Immature natural killer cell (primary cell): ENCODE data around the gene TRAPPC12. TPM values are rescaled to one million over a fixed set of nuclear protein-coding genes. Genes with fewer than 3 reads are reported as not detected.
"Not testable (repeated sequence)": the region's sequence is repeated elsewhere in the genome, so short reads cannot be mapped to it uniquely, and the experiment has no call there.

Experiments
- DNase-seq, 3 donors: peaks; one replicate each; pipeline ENCODE4 v3.0.0; 2022; ENCODE audit warnings: mixed read lengths in 1 of 3
- H3K27ac Mint-ChIP-seq, 6 donors: one replicate each; pipeline ENCODE4 v1.8.0; 2020; ENCODE audit warnings: mixed read lengths in 6 of 6, mild to moderate bottlenecking in 5 of 6, inconsistent platforms in 4 of 6, moderate library complexity in 3 of 6
- H3K27me3 Mint-ChIP-seq, 3 donors: one replicate each; pipeline ENCODE4 v1.8.0; 2020 to 2021; ENCODE audit warnings: low read depth in 3 of 3, mild to moderate bottlenecking in 3 of 3, mixed read lengths in 3 of 3, moderate library complexity in 3 of 3, inconsistent platforms in 1 of 3
- H3K36me3 Mint-ChIP-seq, 3 donors: one replicate each; pipeline ENCODE4 v1.8.0; 2020; ENCODE audit warnings: mixed read lengths in 3 of 3, inconsistent platforms in 2 of 3, mild to moderate bottlenecking in 2 of 3
- H3K4me1 Mint-ChIP-seq, 2 donors: one replicate each; pipeline ENCODE4 v1.8.0; 2020; ENCODE audit warnings: inconsistent platforms in 2 of 2, mild to moderate bottlenecking in 2 of 2, mixed read lengths in 2 of 2, moderate library complexity in 1 of 2
- H3K4me3 Mint-ChIP-seq, 5 donors: one replicate each; pipeline ENCODE4 v1.8.0; 2020; ENCODE audit warnings: mild to moderate bottlenecking in 5 of 5, mixed read lengths in 5 of 5, inconsistent platforms in 3 of 5, moderate library complexity in 3 of 5
- H3K9me3 Mint-ChIP-seq, 6 donors: one replicate each; pipeline ENCODE4 v1.8.0; 2020; ENCODE audit warnings: mild to moderate bottlenecking in 6 of 6, mixed read lengths in 6 of 6, inconsistent platforms in 4 of 6, moderate library complexity in 3 of 6
- polyA plus RNA-seq, 3 donors: library from polyadenylated mRNA; unstranded; fragments of 300-500 nt; fragmentation: Illumina TruSeq; gene quantifications; one replicate each; pipeline ENCODE4 v1.2.3, GENCODE V29; 2021

Gene TRAPPC12
- polyA plus RNA-seq, 3 donors from 2014 or later = 14.4 to 41.4 (median 19.9) TPM

DNA sequence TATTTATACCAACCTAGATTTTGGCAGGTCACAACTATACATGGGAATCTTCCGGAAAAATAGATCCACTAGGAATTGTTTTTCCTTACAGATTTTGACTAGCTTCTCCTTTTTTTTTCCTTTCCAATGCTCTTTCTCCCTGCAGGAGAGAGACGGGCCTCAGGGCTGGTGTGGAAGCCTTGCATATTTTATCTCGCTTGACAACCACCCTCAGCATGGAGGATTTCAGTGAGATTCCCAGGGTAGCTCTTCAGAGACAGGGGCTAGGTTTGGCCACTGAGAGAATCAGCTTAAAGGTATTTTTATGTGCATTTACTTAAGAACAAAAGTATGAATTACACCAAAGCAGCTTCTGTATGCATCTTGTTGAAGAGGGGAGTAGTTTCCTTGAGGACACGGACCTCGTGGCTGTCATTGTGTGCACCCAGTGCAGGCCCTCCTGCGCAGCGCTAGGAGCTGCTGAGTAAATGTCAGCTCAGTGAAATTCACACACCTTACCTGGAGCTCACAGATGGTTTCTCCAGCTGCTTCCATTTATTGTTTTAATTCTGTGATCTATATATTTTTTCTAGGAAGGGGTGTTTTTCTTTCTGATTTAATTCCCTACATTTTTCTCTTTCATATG lies 54.4 kb downstream of the TRAPPC12 start:
- H3K4me3 Mint-ChIP-seq = no peak overlapping the region
- H3K4me1 Mint-ChIP-seq = peaks cover 0 to under 1% of the 10 kb centered on the region in 2 donors
- H3K36me3 Mint-ChIP-seq = peaks cover 3 to 16% (median 10%) of the 10 kb centered on the region in 3 donors
- DNase-seq = no peak
- H3K27me3 Mint-ChIP-seq = no peaks in the 10 kb centered on the region
- H3K9me3 Mint-ChIP-seq = no peaks in the 10 kb centered on the region
- H3K27ac Mint-ChIP-seq = peak overlapping the region in 2 of 6 donors; percentile 12 to 45

DNA sequence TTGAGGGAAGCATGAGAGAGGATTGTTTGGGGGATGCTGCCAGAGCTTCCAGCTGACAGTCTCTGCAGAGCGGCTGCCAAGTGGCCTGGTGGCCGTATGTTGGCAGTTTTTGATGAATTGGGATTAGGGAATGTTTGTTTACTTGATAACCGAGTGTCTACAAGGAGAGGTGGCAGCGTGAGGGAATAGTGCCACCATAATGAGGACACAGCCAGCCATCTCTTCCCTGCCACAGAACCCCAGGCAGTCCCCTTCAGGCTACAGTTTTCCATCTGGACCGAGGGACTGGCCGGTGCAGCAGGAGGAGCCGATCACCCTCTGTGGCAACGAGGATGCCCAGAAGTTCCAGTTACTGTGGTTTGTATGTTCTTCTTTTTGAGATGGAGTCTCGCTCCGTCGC lies 55.2 kb downstream of the TRAPPC12 start:
- Mint-ChIP-seq H3K27me3 (no peaks in the 10 kb centered on the region), H3K36me3 (peaks cover 0 to 16% (median 10%) of the 10 kb centered on the region in 3 donors), H3K27ac (peak overlapping the region in 2 of 6 donors; percentile 53 to 60), H3K9me3 (no peaks in the 10 kb centered on the region), H3K4me1 (peaks cover 0 to 1% of the 10 kb centered on the region in 2 donors), H3K4me3 (no peak overlapping the region)
- no peak for DNase-seq

DNA sequence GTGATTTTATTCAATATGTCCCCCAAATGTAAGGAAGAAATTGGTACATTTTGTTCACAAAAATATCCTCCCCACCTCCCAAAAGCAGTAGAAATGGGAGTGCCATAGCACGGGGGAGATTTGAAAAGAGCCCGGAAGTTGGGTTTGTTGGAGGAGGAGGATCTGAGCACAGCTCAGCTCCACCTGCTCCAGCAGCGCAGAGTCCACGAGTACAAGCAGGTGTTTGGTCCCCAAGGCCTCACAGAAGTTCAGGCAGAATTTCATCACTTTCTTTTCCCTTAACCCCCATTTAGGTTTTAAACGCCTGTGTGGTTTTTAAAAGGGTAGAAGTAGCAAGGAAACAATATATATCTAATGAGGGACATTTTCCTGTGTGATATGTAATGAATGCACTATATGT lies 56.0 kb downstream of the TRAPPC12 start:
- Mint-ChIP-seq H3K4me3 (no peak overlapping the region), H3K27ac (peak overlapping the region in 2 of 6 donors; percentile 7 to 45), H3K9me3 (no peaks in the 10 kb centered on the region), H3K27me3 (no peaks in the 10 kb centered on the region), H3K4me1 (peaks cover under 1 to 9% of the 10 kb centered on the region in 2 donors), H3K36me3 (peaks cover 0 to 16% (median 10%) of the 10 kb centered on the region in 3 donors)
- DNase-seq = no peak

DNA sequence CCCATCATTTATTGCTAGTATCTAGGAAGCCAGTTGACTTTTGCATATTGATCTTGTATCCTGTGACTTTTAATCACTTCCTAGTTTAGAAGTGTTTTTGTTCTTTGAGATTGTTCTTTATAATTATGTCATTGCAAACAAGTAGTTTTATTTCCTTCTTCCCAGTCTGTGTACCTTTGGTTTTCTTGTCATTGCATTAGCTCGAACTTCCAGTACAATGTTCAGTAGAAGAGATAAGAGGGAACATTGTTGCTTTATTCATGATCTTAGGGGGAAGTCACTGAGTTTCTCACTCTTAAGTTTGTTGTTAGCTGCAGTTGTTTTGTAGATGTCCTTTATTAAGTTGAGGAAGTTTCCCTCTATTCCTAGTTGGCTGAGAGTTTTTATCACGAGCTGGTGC lies 61.0 kb downstream of the TRAPPC12 start:
- Mint-ChIP-seq H3K27ac (peak overlapping the region in 3 of 6 donors; percentile 2 to 41 (median 6)), H3K4me3 (no peak overlapping the region), H3K4me1 (peaks cover 9 to 23% of the 10 kb centered on the region in 2 donors), H3K36me3 (peaks cover 0 to 11% (median 0%) of the 10 kb centered on the region in 3 donors), H3K27me3 (no peaks in the 10 kb centered on the region), H3K9me3 (no peaks in the 10 kb centered on the region)
- DNase-seq = no peak

DNA sequence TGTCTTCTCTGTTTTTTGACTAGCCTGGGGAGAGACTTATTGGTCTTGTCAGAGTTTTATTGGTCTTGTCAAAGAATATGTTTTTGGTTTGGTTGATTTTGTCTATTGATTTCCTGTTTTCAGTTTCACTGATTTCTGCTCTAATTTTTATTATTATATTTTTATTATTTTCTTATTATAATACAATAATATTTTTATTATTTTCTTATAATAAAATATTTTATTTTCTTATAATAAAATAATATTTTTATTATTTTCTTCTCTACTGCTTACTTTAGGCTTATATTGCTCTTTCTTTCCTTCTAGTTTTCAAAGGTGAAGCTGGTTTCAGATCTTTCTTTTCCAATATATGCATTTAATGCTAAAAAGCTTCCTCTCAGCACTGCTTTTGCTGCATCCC lies 62.0 kb downstream of the TRAPPC12 start:
- Mint-ChIP-seq H3K27me3 (no peaks in the 10 kb centered on the region), H3K36me3 (peaks cover 0 to 19% (median 4%) of the 10 kb centered on the region in 3 donors), H3K4me3 (no peak overlapping the region), H3K27ac (peak overlapping the region in 2 of 6 donors; percentile 2 to 15), H3K9me3 (no peaks in the 10 kb centered on the region), H3K4me1 (peaks cover 9 to 23% of the 10 kb centered on the region in 2 donors)
- no peak for DNase-seq

DNA sequence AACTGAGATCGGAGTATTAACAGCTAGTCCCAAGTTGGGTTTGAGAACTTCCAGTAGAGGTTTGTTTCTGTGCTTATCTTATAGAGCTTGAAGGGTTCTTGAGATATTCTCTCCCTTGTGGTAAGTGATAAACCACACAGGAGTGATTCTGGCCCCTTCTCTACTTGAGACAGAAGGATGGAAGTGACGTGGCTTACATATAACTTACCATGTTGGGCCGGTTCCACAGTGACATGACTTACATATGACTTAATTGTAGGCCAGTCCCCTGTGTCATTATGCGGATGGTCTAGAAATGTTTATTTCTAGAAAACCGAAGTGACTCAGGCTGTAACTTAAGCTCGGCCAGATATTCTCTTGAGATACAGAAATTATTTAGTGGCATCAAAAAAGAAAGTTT lies 62.7 kb downstream of the TRAPPC12 start:
- Mint-ChIP-seq H3K4me3 (no peak overlapping the region), H3K9me3 (no peaks in the 10 kb centered on the region), H3K36me3 (peaks cover 0 to 21% (median 5%) of the 10 kb centered on the region in 3 donors), H3K27ac (no peak overlapping the region), H3K4me1 (peaks cover 9 to 23% of the 10 kb centered on the region in 2 donors), H3K27me3 (no peaks in the 10 kb centered on the region)
- no peak for DNase-seq

DNA sequence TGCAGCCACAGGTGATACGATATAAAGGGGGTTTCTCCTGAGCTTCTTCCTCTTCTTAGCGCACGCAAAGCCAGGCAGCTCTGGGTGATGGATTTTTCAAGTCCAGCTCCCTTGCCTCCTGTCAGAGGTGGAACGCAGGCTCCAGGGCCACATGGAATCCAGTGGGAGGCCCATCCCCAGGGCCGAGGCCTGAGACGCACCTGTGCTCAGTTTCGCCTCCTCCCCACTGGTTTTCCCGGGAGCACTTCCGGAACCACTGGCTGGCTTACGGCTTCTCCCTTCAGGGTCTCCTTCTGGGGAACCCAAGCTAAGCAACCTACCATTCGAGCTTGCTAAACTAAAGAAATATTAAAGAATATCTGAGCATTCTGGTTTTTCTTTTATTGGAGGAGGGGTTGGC lies 63.6 kb downstream of the TRAPPC12 start:
- H3K27me3 Mint-ChIP-seq = no peaks in the 10 kb centered on the region
- no peak overlapping the region for H3K27ac Mint-ChIP-seq

DNA sequence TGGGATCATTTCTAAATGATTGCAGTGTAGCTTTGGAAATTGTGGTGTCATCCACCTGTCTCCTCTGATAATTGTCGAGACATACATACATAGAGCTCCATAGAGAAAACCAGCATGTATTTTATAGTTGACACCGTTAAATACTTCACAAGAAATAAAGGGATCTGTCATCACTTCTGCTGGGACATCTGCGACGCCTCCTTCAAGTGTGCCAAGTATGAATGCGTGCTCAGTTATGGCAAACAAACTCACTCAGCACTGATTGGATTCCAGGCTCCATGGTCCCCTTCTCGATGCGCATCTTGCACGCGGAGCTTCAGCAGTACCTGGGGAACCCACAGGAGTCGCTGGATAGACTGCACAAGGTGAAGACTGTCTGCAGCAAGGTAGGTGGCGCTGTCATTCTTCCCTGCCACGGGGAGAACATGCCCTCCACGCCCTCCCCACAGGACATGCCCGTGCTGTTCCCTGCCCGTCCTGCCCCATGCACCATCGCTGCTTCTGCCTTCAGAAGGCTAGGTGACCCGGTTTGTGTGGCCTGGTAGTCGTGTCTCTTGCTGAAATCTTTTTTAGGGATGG lies 64.1 kb downstream of the TRAPPC12 start:
- peaks cover 0 to 21% (median 8%) of the 10 kb centered on the region in 3 donors for H3K36me3 Mint-ChIP-seq
- H3K27ac Mint-ChIP-seq = no peak overlapping the region
- H3K4me1 Mint-ChIP-seq = peaks cover 9 to 23% of the 10 kb centered on the region in 2 donors
- H3K27me3 Mint-ChIP-seq = no peaks in the 10 kb centered on the region
- DNase-seq = no peak
- no peaks in the 10 kb centered on the region for H3K9me3 Mint-ChIP-seq
- H3K4me3 Mint-ChIP-seq = no peak overlapping the region

More for the DNA sequence above, 63.6 kb downstream of the TRAPPC12 start:
- no peaks in the 10 kb centered on the region for H3K9me3 Mint-ChIP-seq
- peaks cover 9 to 23% of the 10 kb centered on the region in 2 donors for H3K4me1 Mint-ChIP-seq
- no peak for DNase-seq
- peaks cover 0 to 21% (median 8%) of the 10 kb centered on the region in 3 donors for H3K36me3 Mint-ChIP-seq
- no peak overlapping the region for H3K4me3 Mint-ChIP-seq

DNA sequence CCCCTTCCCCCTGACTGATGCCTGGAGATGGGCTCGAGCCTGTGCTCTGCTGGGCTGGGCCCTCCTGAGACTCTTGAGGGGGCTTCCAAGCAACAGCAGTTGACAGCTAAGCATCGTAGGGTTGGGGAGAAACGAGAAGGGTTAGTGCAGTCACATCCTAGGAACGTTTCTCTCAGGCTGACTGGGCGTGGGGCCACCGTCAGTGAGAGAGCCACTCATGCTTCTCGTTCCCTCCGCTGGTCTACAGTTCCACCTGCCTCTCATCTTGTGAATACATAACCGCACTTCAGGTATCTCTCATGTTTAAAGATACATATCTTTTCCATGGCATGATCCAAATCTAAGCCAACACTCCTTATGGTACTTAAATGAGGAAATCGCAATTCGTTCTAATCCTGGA lies 66.4 kb downstream of the TRAPPC12 start:
- H3K4me1 Mint-ChIP-seq = peaks cover 6 to 9% of the 10 kb centered on the region in 2 donors
- DNase-seq = no peak
- H3K27ac Mint-ChIP-seq = no peak overlapping the region
- H3K36me3 Mint-ChIP-seq = peaks cover 4 to 33% (median 13%) of the 10 kb centered on the region in 3 donors
- H3K27me3 Mint-ChIP-seq = no peaks in the 10 kb centered on the region
- no peaks in the 10 kb centered on the region for H3K9me3 Mint-ChIP-seq
- H3K4me3 Mint-ChIP-seq = no peak overlapping the region

DNA sequence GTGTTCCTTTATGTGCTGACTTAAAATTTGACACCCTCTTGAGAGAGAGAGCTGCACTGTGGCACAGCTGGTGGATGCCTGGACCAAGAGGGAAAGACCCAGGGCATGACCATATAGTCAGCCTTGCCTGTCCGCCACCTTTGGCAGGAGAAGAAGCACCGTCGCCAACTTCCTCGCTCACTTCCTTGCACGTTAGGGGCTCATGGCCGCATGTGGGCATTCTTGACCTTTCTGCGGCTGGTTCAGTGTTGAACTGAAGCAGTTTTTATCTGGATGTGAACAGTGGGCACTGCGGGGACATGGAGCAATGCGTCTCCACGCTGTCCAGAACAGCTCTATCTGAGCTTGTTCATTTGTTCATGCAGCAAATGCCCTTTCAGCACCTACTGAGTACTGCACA lies 66.9 kb downstream of the TRAPPC12 start:
- H3K4me1 Mint-ChIP-seq = peaks cover 3 to 4% of the 10 kb centered on the region in 2 donors
- H3K9me3 Mint-ChIP-seq = no peaks in the 10 kb centered on the region
- peaks cover 4 to 33% (median 13%) of the 10 kb centered on the region in 3 donors for H3K36me3 Mint-ChIP-seq
- no peak overlapping the region for H3K4me3 Mint-ChIP-seq
- H3K27ac Mint-ChIP-seq = no peak overlapping the region
- DNase-seq = no peak
- no peaks in the 10 kb centered on the region for H3K27me3 Mint-ChIP-seq

DNA sequence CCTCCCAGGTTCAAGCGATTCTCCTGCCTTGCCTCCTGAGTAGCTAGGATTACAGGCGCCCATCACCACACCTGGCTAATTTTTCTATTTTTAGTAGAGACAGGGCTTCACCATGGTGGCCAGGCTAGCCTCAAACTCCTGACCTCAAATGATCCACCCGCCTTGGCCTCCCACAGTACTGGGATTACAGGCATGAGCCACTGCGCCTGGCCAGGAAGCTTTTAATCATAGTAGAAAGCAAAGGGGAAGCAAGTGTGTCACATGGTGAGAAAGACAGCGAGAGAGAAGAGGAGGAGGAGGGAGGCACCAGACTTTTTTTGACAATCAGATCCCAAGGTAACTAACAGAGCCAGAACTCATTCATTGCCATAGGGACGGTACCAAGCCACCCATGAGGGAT lies 67.7 kb downstream of the TRAPPC12 start:
- not testable (repeated sequence) for H3K27me3 Mint-ChIP-seq, H3K4me3 Mint-ChIP-seq, H3K9me3 Mint-ChIP-seq, H3K4me1 Mint-ChIP-seq, DNase-seq
- Mint-ChIP-seq H3K36me3 (peaks cover 4 to 33% (median 13%) of the 10 kb centered on the region in 3 donors), H3K27ac (peak overlapping the region in 1 of 6 donors; percentile 5)

DNA sequence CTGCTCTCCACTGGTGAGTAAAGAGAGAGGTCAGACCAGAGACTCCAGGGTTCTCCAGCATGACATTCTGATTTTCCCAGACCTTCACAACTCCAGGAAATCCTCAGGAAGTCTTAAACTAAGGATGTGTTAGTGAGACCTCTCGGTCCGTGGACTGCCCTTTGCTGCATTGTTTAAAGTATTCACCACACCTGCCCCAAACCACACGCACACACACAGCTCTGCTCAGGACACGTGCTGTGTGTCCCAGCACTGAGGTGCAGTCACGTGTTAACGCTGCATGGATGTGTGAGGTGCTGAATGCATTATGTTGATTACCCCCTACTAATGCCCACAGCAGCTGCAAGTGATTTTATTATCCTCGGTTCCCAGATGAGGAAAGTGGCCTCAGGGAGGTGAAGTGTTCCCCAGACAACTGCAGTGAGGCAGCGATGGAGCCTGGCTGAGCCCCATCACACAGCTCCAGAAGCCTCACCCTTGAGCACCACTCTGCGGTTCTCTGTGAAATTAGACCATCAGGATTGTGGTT lies 68.4 kb downstream of the TRAPPC12 start:
- H3K4me3 Mint-ChIP-seq = no peak overlapping the region
- H3K4me1 Mint-ChIP-seq = no peaks in the 10 kb centered on the region
- H3K36me3 Mint-ChIP-seq = peaks cover 4 to 33% (median 13%) of the 10 kb centered on the region in 3 donors
- no peaks in the 10 kb centered on the region for H3K27me3 Mint-ChIP-seq
- no peaks in the 10 kb centered on the region for H3K9me3 Mint-ChIP-seq
- DNase-seq = no peak
- H3K27ac Mint-ChIP-seq = no peak overlapping the region

DNA sequence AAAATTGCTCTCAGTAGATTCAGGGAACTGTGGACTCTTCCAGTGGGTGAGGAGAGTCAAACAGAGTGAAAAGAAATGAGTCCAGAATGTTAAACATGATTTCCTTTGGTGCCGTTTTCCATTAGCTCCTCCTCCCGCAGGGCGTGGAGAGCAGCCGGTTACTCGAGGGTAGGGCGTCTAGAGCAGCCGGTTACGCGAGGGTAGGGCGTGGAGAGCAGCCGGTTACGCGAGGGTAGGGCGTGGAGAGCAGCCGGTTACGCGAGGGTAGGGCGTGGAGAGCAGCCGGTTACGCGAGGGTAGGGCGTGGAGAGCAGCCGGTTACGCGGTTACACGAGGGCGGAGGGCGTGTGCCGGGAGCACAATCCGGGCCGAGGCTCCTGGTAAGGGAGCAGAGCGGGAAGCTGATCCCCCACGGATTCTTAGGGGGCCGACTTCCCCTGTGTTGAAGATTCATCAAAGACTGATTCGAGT lies 69.0 kb downstream of the TRAPPC12 start:
- H3K4me3 Mint-ChIP-seq, H3K4me1 Mint-ChIP-seq, H3K27me3 Mint-ChIP-seq, H3K27ac Mint-ChIP-seq, H3K9me3 Mint-ChIP-seq, DNase-seq: not testable (repeated sequence)
- H3K36me3 Mint-ChIP-seq = peaks cover 4 to 33% (median 13%) of the 10 kb centered on the region in 3 donors

DNA sequence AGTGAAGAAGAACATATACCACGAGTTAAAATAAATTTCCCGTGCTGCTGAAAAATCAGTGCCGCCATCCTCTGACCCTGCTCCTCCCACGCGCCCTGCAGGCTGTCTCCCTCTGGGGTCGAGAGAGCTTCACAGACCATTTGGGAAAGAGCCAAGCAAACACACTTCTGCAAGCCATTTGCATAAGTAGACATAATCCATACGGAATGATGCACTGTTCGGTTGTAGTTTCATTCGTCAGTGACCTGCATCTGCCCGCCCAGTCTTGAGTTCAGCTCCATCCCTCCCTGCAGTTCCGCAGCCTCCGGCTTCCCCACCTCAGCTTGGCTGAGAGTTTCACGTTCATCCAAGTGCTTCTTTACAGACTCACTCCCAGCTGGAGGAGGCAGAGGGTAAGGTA lies 69.6 kb downstream of the TRAPPC12 start:
- Mint-ChIP-seq H3K27ac (no peak overlapping the region), H3K9me3 (no peaks in the 10 kb centered on the region), H3K4me1 (no peaks in the 10 kb centered on the region), H3K36me3 (peaks cover 4 to 30% (median 13%) of the 10 kb centered on the region in 3 donors), H3K4me3 (no peak overlapping the region), H3K27me3 (no peaks in the 10 kb centered on the region)
- DNase-seq = no peak
